Measurements from ENCODE around the gene ASB10.

- TF ChIP-seq CTCF (conservative IDR thresholded peaks at IDR 0.05 in 1 of 2, IDR thresholded peaks at IDR 0.05 in 1 of 2; ENCODE audit: extremely low read depth in 1 of 2, insufficient read depth in 1 of 2, low read depth in 1 of 2, low read length in 2 of 2), result peak in 1 of 2 donors; percentile 11
- TF ChIP-seq EZH2 (IDR thresholded peaks at IDR 0.05; ENCODE audit: borderline replicate concordance, low read length), result no peak
Measured at GRCh38 chr7:151204383-151205032, 17.5 kb upstream of the ASB10 start.
